Upper lobe of left lung (tissue), 6 donors: Measurements from ENCODE around the gene MMP28. TPM values are rescaled to one million over a fixed set of nuclear protein-coding genes. Genes with fewer than 3 reads are reported as not detected.

Experiments
- ATAC-seq, 2 donors: fragments of 200-7000 bp; cut with Tn5 transposase; one replicate each; pipeline ENCODE4 v1.9.1; 2022; ENCODE audit warnings: mild to moderate bottlenecking in 2 of 2, moderate library complexity in 2 of 2; ENCODE audit not compliant: low FRiP score in 2 of 2
- DNase-seq, 2 donors: peaks; one replicate each; pipeline ENCODE4 v3.0.0-alpha.2; 2019 to 2020
- H3K27ac ChIP-seq, 4 donors: fragments of 200-600 bp; sonication (generic); one replicate each; pipeline ENCODE4 v1.5.1; 2016 to 2019
- H3K27me3 ChIP-seq, 4 donors: fragments of 200-600 bp; sonication (generic); one replicate each; pipeline ENCODE4 v1.5.1; 2017 to 2019
- H3K36me3 ChIP-seq, 4 donors: fragments of 200-600 bp; sonication (generic); one replicate each; pipeline ENCODE4 v1.5.1; 2016 to 2019
- H3K4me1 ChIP-seq, 4 donors: fragments of 200-600 bp; sonication (generic); one replicate each; pipeline ENCODE4 v1.5.1; 2018 to 2019
- H3K4me3 ChIP-seq, 4 donors: fragments of 200-600 bp; sonication (generic); one replicate each; pipeline ENCODE4 v1.5.1; 2017 to 2019; ENCODE audit warnings: mild to moderate bottlenecking in 2 of 4, moderate library complexity in 1 of 4
- H3K9me3 ChIP-seq, 4 donors: fragments of 200-600 bp; sonication (generic); one replicate each; pipeline ENCODE4 v1.5.1; 2018 to 2019
- EP300 ChIP-seq, 4 donors: sonication (generic); formaldehyde crosslinking; IDR thresholded peaks; one replicate each; pipeline ENCODE4 v1.5.1; 2017; ENCODE audit warnings: antibody characterized with exemption in 4 of 4, control low read depth in 2 of 4
- POLR2A ChIP-seq, 4 donors: fragments of 450-650 bp; IDR thresholded peaks; one replicate each; pipeline ENCODE4 v1.5.1; 2016 to 2017; ENCODE audit warnings: antibody characterized with exemption in 4 of 4, mild to moderate bottlenecking in 2 of 4
- POLR2AphosphoS5 ChIP-seq, 2 donors: sonication (generic); formaldehyde crosslinking; IDR thresholded peaks; one replicate each; pipeline ENCODE4 v1.5.1; 2017; ENCODE audit warnings: antibody characterized with exemption in 2 of 2
- WGBS, 2 donors: methylation state at CpG; one replicate each; pipeline ENCODE4 v1.1.5; 2017 to 2018; 5-methylcytosine and 5-hydroxymethylcytosine counted together
- total RNA-seq, 6 donors: library from RNA; depleted of rRNA in 4 of 6; stranded (reverse); fragments of >200 nt in 4 of 6; gene quantifications; one replicate each; pipeline versions ENCODE4 v1.1.0 to v1.2.1, GENCODE V29; 2016 to 2021
- TF ChIP-seq, protein P1 (sequence below), 6 experiments: fragments of 450-650 bp in 4 of 6; fragments of 200-600 bp in 2 of 6; sonication (generic) in 2 of 6; IDR thresholded peaks; one replicate each; pipeline ENCODE4 v1.5.1; 2016 to 2019; ENCODE audit warnings: antibody characterized with exemption in 6 of 6
- donor health status: DM: no; HTN: no; CAD: no; lungs with moderate emphysema.
- donor health status: DM: no; HTN: yes; CAD: no; lungs with severe emphysema.

MMP28 gene
- total RNA-seq, 6 donors from 2014 or later: 51.1 to 134 (median 98.5) TPM

DNA sequence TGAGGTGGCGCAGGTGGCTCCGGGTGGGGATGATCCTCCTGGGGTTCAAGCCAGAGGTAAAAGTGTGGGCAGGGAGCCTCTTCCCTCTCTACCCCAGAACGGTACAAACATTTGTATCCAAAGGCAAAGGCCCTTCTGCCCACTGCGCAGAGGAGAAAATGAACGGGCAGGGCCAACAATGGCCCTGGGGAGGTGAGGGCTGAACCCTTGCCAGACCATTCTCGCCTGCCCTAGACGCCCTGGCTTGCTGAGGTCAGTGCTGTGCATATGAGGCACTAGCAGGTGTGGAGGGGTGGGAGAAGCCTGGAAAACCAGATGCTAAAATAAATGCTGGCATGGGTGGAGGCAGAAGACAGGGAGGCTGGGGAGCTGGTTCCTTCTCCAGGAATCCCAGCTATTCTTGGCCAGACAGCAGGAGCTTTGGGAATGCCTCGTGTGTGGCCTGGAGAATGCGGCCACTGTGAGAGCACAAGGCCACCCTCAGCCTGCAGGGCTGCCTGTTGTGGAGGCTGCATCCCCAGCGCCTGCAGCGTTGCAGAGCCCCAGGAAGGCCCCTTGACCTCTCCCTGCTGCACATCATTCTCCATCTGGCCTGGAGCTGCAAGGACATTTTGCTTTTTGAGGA is 30.2 kb downstream of the MMP28 start:
- no peak for DNase-seq
- Histone ChIP-seq H3K27ac (no peak overlapping the region), H3K9me3 (no peaks in the 10 kb centered on the region)

DNA sequence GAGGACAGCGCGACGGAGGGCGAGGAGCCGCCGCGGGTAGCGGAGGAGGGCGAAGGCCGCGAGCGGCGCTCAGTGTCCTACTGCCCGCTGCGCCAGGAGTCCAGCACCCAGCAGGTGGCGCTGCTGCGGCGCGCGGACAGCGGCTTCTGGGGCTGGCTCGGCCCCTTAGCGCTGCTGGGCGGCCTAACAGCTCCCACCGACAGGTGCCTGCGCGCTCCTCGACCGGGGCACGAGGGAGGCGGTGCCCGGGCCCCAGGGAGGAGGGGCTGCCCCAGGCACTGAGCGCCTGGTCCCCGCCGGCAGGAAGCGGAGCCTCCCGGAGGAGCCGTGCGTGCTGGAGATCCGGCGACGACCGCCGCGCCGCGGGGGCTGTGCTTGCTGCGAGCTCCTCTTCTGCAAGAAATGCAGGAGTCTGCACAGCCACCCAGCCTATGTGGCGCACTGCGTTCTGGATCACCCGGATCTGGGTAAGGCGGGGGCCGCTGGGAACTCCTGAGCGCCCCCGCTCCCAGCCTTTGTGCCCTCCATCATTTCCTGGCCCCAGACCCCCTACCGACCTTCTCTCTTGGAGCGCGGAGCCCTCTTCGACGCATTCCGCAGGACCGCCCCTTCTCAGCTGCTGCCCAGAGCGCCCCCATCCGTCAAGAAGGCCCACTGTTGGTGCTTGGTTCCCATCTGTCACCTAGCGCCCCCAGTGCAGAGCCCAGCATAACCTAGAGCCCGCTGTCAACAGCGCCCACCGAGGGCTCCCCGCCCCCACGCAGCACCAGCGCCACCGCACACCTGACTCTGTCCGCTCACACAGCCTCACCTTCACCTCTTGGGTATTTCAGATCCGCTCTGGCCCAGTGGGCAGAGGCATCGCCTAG is 31.1 kb downstream of the MMP28 start:
- H3K27ac ChIP-seq: peak overlapping the region in 2 of 4 donors; percentile 1 to 65
- peak overlapping the region; percentile 36 to 62 (median 51) for H3K4me3 ChIP-seq
- H3K27me3 ChIP-seq: no peaks in the 10 kb centered on the region
- peak; percentile 94 to 98 for ATAC-seq
- WGBS, 2 donors: 5 to 8% methylated on average over 36 to 56 of the region's 75 CpGs
- no peaks in the 10 kb centered on the region for H3K36me3 ChIP-seq
- TF ChIP-seq EP300 (IDR thresholded peaks at IDR 0.05) (no peak), POLR2A (IDR thresholded peaks at IDR 0.05) (peak in 1 of 4 donors; percentile 40), POLR2AphosphoS5 (IDR thresholded peaks at IDR 0.05) (peak; percentile 37 to 59)
- TF ChIP-seq, protein P1, sequence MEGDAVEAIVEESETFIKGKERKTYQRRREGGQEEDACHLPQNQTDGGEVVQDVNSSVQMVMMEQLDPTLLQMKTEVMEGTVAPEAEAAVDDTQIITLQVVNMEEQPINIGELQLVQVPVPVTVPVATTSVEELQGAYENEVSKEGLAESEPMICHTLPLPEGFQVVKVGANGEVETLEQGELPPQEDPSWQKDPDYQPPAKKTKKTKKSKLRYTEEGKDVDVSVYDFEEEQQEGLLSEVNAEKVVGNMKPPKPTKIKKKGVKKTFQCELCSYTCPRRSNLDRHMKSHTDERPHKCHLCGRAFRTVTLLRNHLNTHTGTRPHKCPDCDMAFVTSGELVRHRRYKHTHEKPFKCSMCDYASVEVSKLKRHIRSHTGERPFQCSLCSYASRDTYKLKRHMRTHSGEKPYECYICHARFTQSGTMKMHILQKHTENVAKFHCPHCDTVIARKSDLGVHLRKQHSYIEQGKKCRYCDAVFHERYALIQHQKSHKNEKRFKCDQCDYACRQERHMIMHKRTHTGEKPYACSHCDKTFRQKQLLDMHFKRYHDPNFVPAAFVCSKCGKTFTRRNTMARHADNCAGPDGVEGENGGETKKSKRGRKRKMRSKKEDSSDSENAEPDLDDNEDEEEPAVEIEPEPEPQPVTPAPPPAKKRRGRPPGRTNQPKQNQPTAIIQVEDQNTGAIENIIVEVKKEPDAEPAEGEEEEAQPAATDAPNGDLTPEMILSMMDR (IDR thresholded peaks at IDR 0.05): peak; percentile 93 to 100 (median 99)
- H3K4me1 ChIP-seq: peaks cover 9 to 18% (median 13%) of the 10 kb centered on the region in 4 donors
- peak; percentile 91 to 98 for DNase-seq
- H3K9me3 ChIP-seq: no peaks in the 10 kb centered on the region

More for the DNA sequence above, 30.2 kb downstream of the MMP28 start:
- no peaks in the 10 kb centered on the region for H3K36me3 ChIP-seq
- H3K27me3 ChIP-seq: no peaks in the 10 kb centered on the region
- TF ChIP-seq POLR2A (IDR thresholded peaks at IDR 0.05) (no peak), POLR2AphosphoS5 (IDR thresholded peaks at IDR 0.05) (no peak), EP300 (IDR thresholded peaks at IDR 0.05) (no peak)
- TF ChIP-seq, protein P1 (IDR thresholded peaks at IDR 0.05): no peak
- H3K4me3 ChIP-seq: no peak overlapping the region
- ATAC-seq: no peak
- WGBS, 2 donors: 81% methylated on average over 7 to 11 of the region's 11 CpGs
- peaks cover 9 to 18% (median 13%) of the 10 kb centered on the region in 4 donors for H3K4me1 ChIP-seq

DNA sequence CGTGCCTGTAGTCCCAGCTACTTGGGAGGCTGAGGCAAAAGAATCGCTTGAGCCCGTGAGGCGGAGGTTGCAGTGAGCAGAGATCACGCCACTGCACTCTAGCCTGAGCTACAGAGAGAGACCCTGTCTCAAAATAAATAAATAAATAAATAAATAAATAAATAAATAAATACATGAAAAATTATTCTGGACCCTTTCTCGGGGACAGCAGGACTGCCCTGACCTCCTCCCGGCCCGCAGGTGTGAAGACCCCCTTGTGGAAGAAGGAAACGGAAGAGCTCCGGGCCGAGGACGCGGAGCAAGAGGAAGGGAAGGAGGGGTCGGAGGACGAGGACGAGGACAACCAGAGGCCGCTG is 31.7 kb downstream of the MMP28 start:
- Histone ChIP-seq H3K4me1 (peaks cover 9 to 18% (median 13%) of the 10 kb centered on the region in 4 donors), H3K36me3 (no peaks in the 10 kb centered on the region), H3K9me3 (no peaks in the 10 kb centered on the region), H3K4me3 (peak overlapping the region in 2 of 4 donors; percentile 54 to 62), H3K27ac (peak overlapping the region in 1 of 4 donors; percentile 65), H3K27me3 (no peaks in the 10 kb centered on the region)
- ATAC-seq (no peak), DNase-seq (no peak)
- 30 to 33% methylated on average over 17 of the region's 17 CpGs for WGBS, 2 donors
- TF ChIP-seq, protein P1 (IDR thresholded peaks at IDR 0.05): no peak
- no peak for TF ChIP-seq EP300 (IDR thresholded peaks at IDR 0.05)
- TF ChIP-seq POLR2A (IDR thresholded peaks at IDR 0.05): no peak
- TF ChIP-seq POLR2AphosphoS5 (IDR thresholded peaks at IDR 0.05): no peak

DNA sequence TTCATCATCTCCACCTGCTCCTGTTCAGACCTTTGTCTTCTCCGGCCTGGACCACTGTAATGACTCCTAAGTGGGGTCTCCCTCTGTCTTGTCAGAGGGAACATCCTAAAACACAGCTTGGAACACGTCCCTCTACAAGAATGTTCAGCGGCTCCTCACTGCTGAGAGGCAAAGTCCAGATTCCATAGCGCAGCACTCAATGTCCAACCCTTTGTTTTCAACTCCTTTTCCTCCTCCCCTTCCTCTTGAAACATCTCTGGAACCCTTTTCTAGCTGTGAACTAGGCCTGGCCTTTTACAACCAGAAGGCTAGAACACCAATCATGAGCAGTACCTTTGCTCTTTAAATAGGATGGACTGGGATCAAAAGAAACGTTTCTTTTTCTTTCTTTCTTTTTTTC is 33.8 kb downstream of the MMP28 start:
- Histone ChIP-seq H3K4me3 (no peak overlapping the region), H3K4me1 (peaks cover 9 to 18% (median 13%) of the 10 kb centered on the region in 4 donors), H3K9me3 (no peaks in the 10 kb centered on the region), H3K27ac (no peak overlapping the region), H3K27me3 (no peaks in the 10 kb centered on the region), H3K36me3 (no peaks in the 10 kb centered on the region)
- WGBS, 2 donors: 78 to 85% methylated on average over 5 of the region's 5 CpGs
- no peak for ATAC-seq
- no peak for DNase-seq
- TF ChIP-seq, protein P1 (IDR thresholded peaks at IDR 0.05): no peak
- TF ChIP-seq EP300 (IDR thresholded peaks at IDR 0.05) (no peak), POLR2A (IDR thresholded peaks at IDR 0.05) (no peak), POLR2AphosphoS5 (IDR thresholded peaks at IDR 0.05) (no peak)
